Measurements from ENCODE around the gene DDX4. TPM values are rescaled to one million over a fixed set of nuclear protein-coding genes. Genes with fewer than 3 reads are reported as not detected.

DDX4 gene
- total RNA-seq, 4 donors from 2014 or later: not detected

DNA sequence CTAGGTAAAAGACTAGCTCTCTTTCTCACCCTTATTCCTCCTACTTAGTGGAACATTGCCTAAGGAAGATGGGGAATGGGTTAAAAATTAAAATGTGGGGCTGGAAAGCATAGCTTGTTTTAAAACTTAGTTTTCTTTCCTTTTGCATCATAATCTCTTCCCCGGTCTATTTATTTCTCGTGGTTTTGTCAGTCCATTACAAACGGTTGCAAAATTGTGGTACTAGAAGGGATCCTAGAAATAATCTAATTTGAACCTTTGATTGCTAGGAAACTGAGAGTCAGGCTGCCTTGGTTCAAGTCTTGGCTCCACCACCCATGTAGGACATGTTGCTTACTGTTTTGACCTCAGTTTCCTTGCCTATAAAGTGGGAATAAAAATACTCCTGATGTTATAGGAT, 114.6 kb downstream of the DDX4 start:
- peaks cover 9% of the 10 kb centered on the region for H3K27me3 ChIP-seq
- H3K36me3 ChIP-seq: no peaks in the 10 kb centered on the region
- no peak overlapping the region for H3K27ac ChIP-seq
- H3K4me1 ChIP-seq: no peaks in the 10 kb centered on the region
- no peak overlapping the region for H3K4me3 ChIP-seq
- TF ChIP-seq, protein P1, sequence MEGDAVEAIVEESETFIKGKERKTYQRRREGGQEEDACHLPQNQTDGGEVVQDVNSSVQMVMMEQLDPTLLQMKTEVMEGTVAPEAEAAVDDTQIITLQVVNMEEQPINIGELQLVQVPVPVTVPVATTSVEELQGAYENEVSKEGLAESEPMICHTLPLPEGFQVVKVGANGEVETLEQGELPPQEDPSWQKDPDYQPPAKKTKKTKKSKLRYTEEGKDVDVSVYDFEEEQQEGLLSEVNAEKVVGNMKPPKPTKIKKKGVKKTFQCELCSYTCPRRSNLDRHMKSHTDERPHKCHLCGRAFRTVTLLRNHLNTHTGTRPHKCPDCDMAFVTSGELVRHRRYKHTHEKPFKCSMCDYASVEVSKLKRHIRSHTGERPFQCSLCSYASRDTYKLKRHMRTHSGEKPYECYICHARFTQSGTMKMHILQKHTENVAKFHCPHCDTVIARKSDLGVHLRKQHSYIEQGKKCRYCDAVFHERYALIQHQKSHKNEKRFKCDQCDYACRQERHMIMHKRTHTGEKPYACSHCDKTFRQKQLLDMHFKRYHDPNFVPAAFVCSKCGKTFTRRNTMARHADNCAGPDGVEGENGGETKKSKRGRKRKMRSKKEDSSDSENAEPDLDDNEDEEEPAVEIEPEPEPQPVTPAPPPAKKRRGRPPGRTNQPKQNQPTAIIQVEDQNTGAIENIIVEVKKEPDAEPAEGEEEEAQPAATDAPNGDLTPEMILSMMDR (IDR thresholded peaks at IDR 0.05): no peak
- no peak for TF ChIP-seq EP300 (IDR thresholded peaks at IDR 0.05)
- no peaks in the 10 kb centered on the region for H3K9me3 ChIP-seq
- ATAC-seq: no peak
- WGBS, 2 donors (ENCODE audit: low coverage in 1 of 2): 62 to 76% methylated on average over 3 of the region's 3 CpGs

DNA sequence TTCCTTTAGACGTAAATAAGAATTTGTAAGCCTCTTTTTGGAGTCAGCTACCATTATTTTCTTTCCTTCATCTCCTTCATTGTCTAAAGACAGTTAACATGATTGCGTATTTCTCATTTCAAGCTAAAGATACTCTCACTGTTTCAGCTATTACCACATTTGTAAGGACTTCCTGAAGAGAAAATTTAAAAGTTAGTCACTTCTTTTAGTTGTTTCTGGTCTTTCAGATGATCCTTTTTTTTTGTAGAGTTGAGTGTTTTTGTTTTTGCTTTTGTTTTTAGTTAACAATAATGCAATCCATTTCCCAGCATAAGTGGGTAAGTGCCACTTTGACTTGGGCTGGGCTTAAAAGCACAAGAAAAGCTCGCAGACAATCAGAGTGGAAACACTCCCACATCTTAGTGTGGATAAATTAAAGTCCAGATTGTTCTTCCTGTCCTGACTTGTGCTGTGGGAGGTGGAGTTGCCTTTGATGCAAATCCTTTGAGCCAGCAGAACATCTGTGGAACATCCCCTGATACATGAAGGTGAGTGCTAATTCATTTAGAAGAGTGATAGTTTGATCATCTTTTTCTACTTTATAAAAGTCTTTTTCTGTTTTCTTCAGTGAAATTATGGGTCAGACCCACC, 115.3 kb downstream of the DDX4 start:
- WGBS, 2 donors (ENCODE audit: low coverage in 1 of 2): 54 to 58% methylated on average over 3 of the region's 3 CpGs
- no peak overlapping the region for H3K4me3 ChIP-seq
- TF ChIP-seq, protein P1 (IDR thresholded peaks at IDR 0.05): no peak
- TF ChIP-seq EP300 (IDR thresholded peaks at IDR 0.05) (no peak), POLR2AphosphoS5 (IDR thresholded peaks at IDR 0.05) (no peak), POLR2A (IDR thresholded peaks at IDR 0.05) (no peak)
- H3K27ac ChIP-seq: no peak overlapping the region
- no peaks in the 10 kb centered on the region for H3K9me3 ChIP-seq
- no peaks in the 10 kb centered on the region for H3K4me1 ChIP-seq
- no peaks in the 10 kb centered on the region for H3K36me3 ChIP-seq
- no peak for ATAC-seq
- H3K27me3 ChIP-seq: peaks cover 9% of the 10 kb centered on the region

DNA sequence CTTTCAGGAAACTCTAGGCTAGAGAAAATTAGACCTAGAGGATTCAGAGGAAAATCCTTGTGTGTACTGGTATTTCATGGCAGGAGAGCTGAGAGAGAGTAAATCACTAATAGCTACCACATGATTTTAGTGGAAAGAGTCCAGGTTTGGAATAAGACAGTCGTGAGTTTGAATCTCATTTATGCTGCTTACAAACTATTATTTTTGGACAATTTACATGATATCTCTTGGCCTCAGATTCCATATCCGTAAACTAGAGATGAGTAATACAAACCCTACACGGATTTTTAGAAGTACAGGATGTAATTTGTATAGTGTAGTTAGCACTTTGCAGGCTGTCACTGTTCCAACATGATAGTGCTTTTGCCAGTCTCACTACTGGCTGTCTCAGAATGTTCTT, 116.0 kb downstream of the DDX4 start:
- H3K9me3 ChIP-seq: no peaks in the 10 kb centered on the region
- WGBS, 2 donors (ENCODE audit: low coverage in 1 of 2): 9 to 29% methylated on average over 3 of the region's 3 CpGs
- no peak for ATAC-seq
- no peaks in the 10 kb centered on the region for H3K4me1 ChIP-seq
- TF ChIP-seq POLR2AphosphoS5 (IDR thresholded peaks at IDR 0.05): no peak
- no peak overlapping the region for H3K4me3 ChIP-seq
- peaks cover 9% of the 10 kb centered on the region for H3K27me3 ChIP-seq
- no peaks in the 10 kb centered on the region for H3K36me3 ChIP-seq
- no peak overlapping the region for H3K27ac ChIP-seq

DNA sequence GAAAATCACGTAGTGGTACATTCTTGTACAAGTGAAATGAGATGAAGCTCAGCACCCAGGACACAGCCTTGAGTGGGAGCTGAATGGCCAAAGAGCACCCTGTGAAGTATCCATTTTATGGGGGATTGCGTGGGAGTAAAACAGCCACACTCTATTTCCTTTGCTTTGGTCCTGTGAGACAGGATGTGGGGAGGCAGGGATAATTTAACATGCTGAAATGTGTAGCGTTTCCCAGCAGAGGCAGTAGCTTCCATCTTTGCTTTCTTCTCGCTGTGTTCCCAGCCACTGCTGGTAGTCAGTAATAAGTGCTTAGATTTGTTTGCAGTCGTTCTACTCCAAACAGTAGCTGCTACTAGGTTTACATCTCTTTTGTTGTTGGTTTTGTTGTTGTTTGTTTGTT, 117.6 kb downstream of the DDX4 start:
- Histone ChIP-seq H3K4me1 (no peaks in the 10 kb centered on the region), H3K36me3 (no peaks in the 10 kb centered on the region), H3K9me3 (no peaks in the 10 kb centered on the region), H3K27me3 (peaks cover 4% of the 10 kb centered on the region), H3K4me3 (no peak overlapping the region), H3K27ac (no peak overlapping the region)
- WGBS, 2 donors (ENCODE audit: low coverage in 1 of 2): 52 to 68% methylated on average over 4 to 5 of the region's 5 CpGs
- TF ChIP-seq POLR2A (IDR thresholded peaks at IDR 0.05) (no peak), POLR2AphosphoS5 (IDR thresholded peaks at IDR 0.05) (no peak), EP300 (IDR thresholded peaks at IDR 0.05) (no peak)
- TF ChIP-seq, protein P1 (IDR thresholded peaks at IDR 0.05): no peak
- ATAC-seq: no peak

DNA sequence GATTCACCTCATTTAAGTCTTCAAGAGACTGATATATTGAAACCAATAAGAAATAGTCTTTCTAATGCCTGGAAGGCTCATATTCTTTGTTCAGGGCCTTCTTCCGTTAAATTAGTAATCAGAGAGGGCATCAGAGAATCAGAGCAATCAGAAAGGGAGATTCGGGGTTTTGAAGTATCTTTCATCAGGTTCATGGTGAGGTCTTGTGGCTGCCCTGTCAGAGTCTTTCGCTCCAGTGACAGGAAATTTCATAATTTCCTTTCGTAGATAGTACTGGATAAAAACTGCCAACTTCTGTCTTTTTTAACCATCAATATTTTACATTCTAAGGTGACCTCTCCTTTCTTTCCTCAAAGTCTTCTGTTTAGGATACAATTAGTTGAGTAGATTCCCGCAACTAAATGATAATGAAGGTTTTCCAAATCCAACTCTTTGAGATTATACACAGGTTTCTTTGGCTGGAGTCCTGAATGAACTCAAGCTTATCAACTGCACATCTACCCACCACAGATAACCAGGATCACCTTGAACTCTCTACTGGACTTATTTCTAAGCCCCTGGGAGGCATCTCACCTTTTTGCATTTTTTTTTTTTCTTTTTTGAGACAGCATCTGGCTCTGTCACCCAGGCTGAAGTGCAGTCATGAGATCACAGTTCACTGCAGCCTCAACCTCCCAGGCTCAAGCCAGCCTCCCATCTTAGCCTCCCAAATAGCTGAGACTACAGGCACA, 118.8 kb downstream of the DDX4 start:
- WGBS, 2 donors (ENCODE audit: low coverage in 1 of 2): 76 to 93% methylated on average over 5 of the region's 5 CpGs
- H3K4me3 ChIP-seq: no peak overlapping the region
- TF ChIP-seq POLR2AphosphoS5 (IDR thresholded peaks at IDR 0.05): no peak
- TF ChIP-seq, protein P1 (IDR thresholded peaks at IDR 0.05): no peak
- no peak for TF ChIP-seq POLR2A (IDR thresholded peaks at IDR 0.05)
- TF ChIP-seq EP300 (IDR thresholded peaks at IDR 0.05): no peak
- peaks cover 0 to 3% (median 0%) of the 10 kb centered on the region in 3 donors for H3K9me3 ChIP-seq
- no peaks in the 10 kb centered on the region for H3K36me3 ChIP-seq
- no peaks in the 10 kb centered on the region for H3K4me1 ChIP-seq
- no peak for ATAC-seq
- no peak overlapping the region for H3K27ac ChIP-seq
- peaks cover 4% of the 10 kb centered on the region for H3K27me3 ChIP-seq
